NCI-H460 (cell line): ENCODE results near the gene ENOX1. TPM values are rescaled to one million over a fixed set of nuclear protein-coding genes. Genes with fewer than 3 reads are reported as not detected.

Experiments used
- DNase-seq: peaks from one replicate; pipeline ENCODE4 v3.0.0-alpha.2; 2016; ENCODE audit warnings: low read depth; ENCODE audit errors: extremely low read depth
- total RNA-seq: library from RNA; depleted of rRNA; stranded (reverse); fragments of >200 nt; shearing (Covaris generic); gene quantifications from 2 replicates; pipeline ENCODE4 v1.2.3, GENCODE V29; 2014

Gene ENOX1
- total RNA-seq, 1 experiment from 2014 or later = 7.6 TPM

GRCh38 chr13:43402380-43402779, 384.4 kb downstream of the ENOX1 start:
- no peak for DNase-seq

GRCh38 chr13:43401361-43401760, 385.4 kb downstream of the ENOX1 start:
- no peak for DNase-seq

GRCh38 chr13:43397111-43397510, 389.7 kb downstream of the ENOX1 start:
- no peak for DNase-seq

- no peak for DNase-seq
Observed at GRCh38 chr13:43391036-43391435, 395.7 kb downstream of the ENOX1 start.

GRCh38 chr13:43390619-43391018, 396.2 kb downstream of the ENOX1 start:
- DNase-seq = no peak

GRCh38 chr13:43389983-43390382, 396.8 kb downstream of the ENOX1 start:
- DNase-seq = no peak

GRCh38 chr13:43389573-43389972, 397.2 kb downstream of the ENOX1 start:
- no peak for DNase-seq

- no peak for DNase-seq
Observed at GRCh38 chr13:43388282-43389034, 398.3 kb downstream of the ENOX1 start.

GRCh38 chr13:43387880-43388279, 398.9 kb downstream of the ENOX1 start:
- no peak for DNase-seq

GRCh38 chr13:43383498-43384165, 403.1 kb downstream of the ENOX1 start:
- DNase-seq = no peak

GRCh38 chr13:43379738-43380137, 407.0 kb downstream of the ENOX1 start:
- no peak for DNase-seq

GRCh38 chr13:43377973-43378372, 408.8 kb downstream of the ENOX1 start:
- DNase-seq = no peak

GRCh38 chr13:43377149-43377548, 409.6 kb downstream of the ENOX1 start:
- DNase-seq = no peak

GRCh38 chr13:43376596-43376995, 410.2 kb downstream of the ENOX1 start:
- no peak for DNase-seq

GRCh38 chr13:43375797-43376465, 410.8 kb downstream of the ENOX1 start:
- no peak for DNase-seq

- no peak for DNase-seq
Observed at GRCh38 chr13:43374621-43375020, 412.2 kb downstream of the ENOX1 start.

GRCh38 chr13:43373400-43373799, 413.4 kb downstream of the ENOX1 start:
- no peak for DNase-seq

GRCh38 chr13:43370842-43371241, 415.9 kb downstream of the ENOX1 start:
- no peak for DNase-seq

- DNase-seq = no peak
Observed at GRCh38 chr13:43369319-43369718, 417.5 kb downstream of the ENOX1 start.

- no peak for DNase-seq
Observed at GRCh38 chr13:43368003-43368402, 418.8 kb downstream of the ENOX1 start.

- no peak for DNase-seq
Observed at GRCh38 chr13:43365039-43365344, 421.8 kb downstream of the ENOX1 start.
